ENCODE measurements around the gene SLC34A1.
"Not testable (repeated sequence)": the region's sequence is repeated elsewhere in the genome, so short reads cannot be mapped to it uniquely, and the experiment has no call there.

The SLC34A1 gene

GRCh38 chr5:177370488-177371119 lies 13.6 kb upstream of the SLC34A1 start:
- DNase-seq: no peak

GRCh38 chr5:177371120-177372033 lies 12.9 kb upstream of the SLC34A1 start:
- no peak for DNase-seq

- no peak for DNase-seq
These were observed 12.0 kb upstream of the SLC34A1 start for GRCh38 chr5:177372034-177372896.

GRCh38 chr5:177372910-177373309 lies 11.3 kb upstream of the SLC34A1 start:
- DNase-seq: no peak

GRCh38 chr5:177373806-177374205 lies 10.4 kb upstream of the SLC34A1 start:
- DNase-seq: no peak

- DNase-seq: no peak
These were observed 10.0 kb upstream of the SLC34A1 start for GRCh38 chr5:177374211-177374610.

- DNase-seq: not testable (repeated sequence)
These were observed 8.7 kb upstream of the SLC34A1 start for GRCh38 chr5:177375516-177375915.

GRCh38 chr5:177376107-177376506 lies 8.1 kb upstream of the SLC34A1 start:
- no peak for DNase-seq

- DNase-seq: no peak
These were observed 6.1 kb upstream of the SLC34A1 start for GRCh38 chr5:177377851-177378776.

- DNase-seq: peak in 1 of 2 experiments; percentile 15
These were observed 5.0 kb upstream of the SLC34A1 start for GRCh38 chr5:177378884-177379883.

GRCh38 chr5:177380805-177381126 lies 3.5 kb upstream of the SLC34A1 start:
- DNase-seq: no peak

GRCh38 chr5:177382423-177383029 lies 1.7 kb upstream of the SLC34A1 start:
- DNase-seq: peak in 1 of 2 experiments; percentile 7

- DNase-seq: no peak
These were observed 1.1 kb upstream of the SLC34A1 start for GRCh38 chr5:177383181-177383580.

- DNase-seq: no peak
These were observed 1.5 kb downstream of the SLC34A1 start for GRCh38 chr5:177385720-177386119.

GRCh38 chr5:177386542-177386941 lies 2.3 kb downstream of the SLC34A1 start:
- no peak for DNase-seq

- no peak for DNase-seq
These were observed 3.2 kb downstream of the SLC34A1 start for GRCh38 chr5:177387405-177387804.

GRCh38 chr5:177388521-177389052 lies 4.4 kb downstream of the SLC34A1 start:
- DNase-seq: no peak

GRCh38 chr5:177389241-177390169 lies 5.3 kb downstream of the SLC34A1 start:
- peak in 1 of 2 experiments; percentile 17 for DNase-seq
